Measurements from ENCODE around the gene GINS2. TPM values are rescaled to one million over a fixed set of nuclear protein-coding genes. Genes with fewer than 3 reads are reported as not detected.
A peak's percentile ranks its signal among the peaks of the same experiment; 100 is the strongest.

The GINS2 gene
- total RNA-seq, 1 experiment from 2014 or later = 38.0 TPM

GRCh38 chr16:85662976-85663830 lies 25.6 kb downstream of the GINS2 start (continued):
- TF ChIP-seq ATF1 (CRISPR knock-in tag; IDR thresholded peaks at IDR 0.05) (no peak), ZNF121 (CRISPR knock-in tag; IDR thresholded peaks at IDR 0.05) (no peak)
- TF ChIP-seq, protein P1, sequence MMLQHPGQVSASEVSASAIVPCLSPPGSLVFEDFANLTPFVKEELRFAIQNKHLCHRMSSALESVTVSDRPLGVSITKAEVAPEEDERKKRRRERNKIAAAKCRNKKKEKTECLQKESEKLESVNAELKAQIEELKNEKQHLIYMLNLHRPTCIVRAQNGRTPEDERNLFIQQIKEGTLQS (CRISPR knock-in tag; conservative IDR thresholded peaks at IDR 0.05) = no peak
- TF ChIP-seq, protein P2, sequence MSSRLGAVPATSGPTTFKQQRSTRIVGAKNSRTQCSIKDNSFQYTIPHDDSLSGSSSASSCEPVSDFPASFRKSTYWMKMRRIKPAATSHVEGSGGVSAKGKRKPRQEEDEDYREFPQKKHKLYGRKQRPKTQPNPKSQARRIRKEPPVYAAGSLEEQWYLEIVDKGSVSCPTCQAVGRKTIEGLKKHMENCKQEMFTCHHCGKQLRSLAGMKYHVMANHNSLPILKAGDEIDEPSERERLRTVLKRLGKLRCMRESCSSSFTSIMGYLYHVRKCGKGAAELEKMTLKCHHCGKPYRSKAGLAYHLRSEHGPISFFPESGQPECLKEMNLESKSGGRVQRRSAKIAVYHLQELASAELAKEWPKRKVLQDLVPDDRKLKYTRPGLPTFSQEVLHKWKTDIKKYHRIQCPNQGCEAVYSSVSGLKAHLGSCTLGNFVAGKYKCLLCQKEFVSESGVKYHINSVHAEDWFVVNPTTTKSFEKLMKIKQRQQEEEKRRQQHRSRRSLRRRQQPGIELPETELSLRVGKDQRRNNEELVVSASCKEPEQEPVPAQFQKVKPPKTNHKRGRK (CRISPR knock-in tag; IDR thresholded peaks at IDR 0.05; ENCODE audit: borderline replicate concordance) = no peak
- TF ChIP-seq, protein P3, sequence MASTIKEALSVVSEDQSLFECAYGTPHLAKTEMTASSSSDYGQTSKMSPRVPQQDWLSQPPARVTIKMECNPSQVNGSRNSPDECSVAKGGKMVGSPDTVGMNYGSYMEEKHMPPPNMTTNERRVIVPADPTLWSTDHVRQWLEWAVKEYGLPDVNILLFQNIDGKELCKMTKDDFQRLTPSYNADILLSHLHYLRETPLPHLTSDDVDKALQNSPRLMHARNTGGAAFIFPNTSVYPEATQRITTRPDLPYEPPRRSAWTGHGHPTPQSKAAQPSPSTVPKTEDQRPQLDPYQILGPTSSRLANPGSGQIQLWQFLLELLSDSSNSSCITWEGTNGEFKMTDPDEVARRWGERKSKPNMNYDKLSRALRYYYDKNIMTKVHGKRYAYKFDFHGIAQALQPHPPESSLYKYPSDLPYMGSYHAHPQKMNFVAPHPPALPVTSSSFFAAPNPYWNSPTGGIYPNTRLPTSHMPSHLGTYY (CRISPR knock-in tag; IDR thresholded peaks at IDR 0.05) = no peak

GRCh38 chr16:85662482-85662812 lies 26.3 kb downstream of the GINS2 start:
- no peak for ATAC-seq
- peak overlapping the region; percentile 80 for H3K27ac Mint-ChIP-seq
- no peaks in the 10 kb centered on the region for H3K4me1 Mint-ChIP-seq
- CTCF ChIA-PET = interaction anchor here (1.2 to 1.6 kb wide), 2 partner anchors 46 to 54 kb away, joined by 3 to 6 read pairs; no protein-coding TSS in a partner anchor
- no peak for DNase-seq (ENCODE audit: low spot score)
- POLR2A ChIA-PET = no interaction called here
- H3K27me3 Mint-ChIP-seq (ENCODE audit: low read depth) = no peaks in the 10 kb centered on the region
- H3K36me3 Mint-ChIP-seq = peaks cover 67% of the 10 kb centered on the region
- TF ChIP-seq IRF1 (CRISPR knock-in tag; IDR thresholded peaks at IDR 0.05) (no peak), ELF4 (CRISPR knock-in tag; IDR thresholded peaks at IDR 0.05; ENCODE audit: low read depth) (no peak), MYBL2 (CRISPR knock-in tag; IDR thresholded peaks at IDR 0.05) (no peak)
- no peak overlapping the region for H3K4me3 Mint-ChIP-seq
- no peaks in the 10 kb centered on the region for H3K9me3 Mint-ChIP-seq

GRCh38 chr16:85661740-85662481 lies 26.8 kb downstream of the GINS2 start:
- DNase-seq (ENCODE audit: low spot score) = no peak
- no peak for TF ChIP-seq FOXP1 (CRISPR knock-in tag; IDR thresholded peaks at IDR 0.05; ENCODE audit: borderline replicate concordance)
- TF ChIP-seq, protein P4, sequence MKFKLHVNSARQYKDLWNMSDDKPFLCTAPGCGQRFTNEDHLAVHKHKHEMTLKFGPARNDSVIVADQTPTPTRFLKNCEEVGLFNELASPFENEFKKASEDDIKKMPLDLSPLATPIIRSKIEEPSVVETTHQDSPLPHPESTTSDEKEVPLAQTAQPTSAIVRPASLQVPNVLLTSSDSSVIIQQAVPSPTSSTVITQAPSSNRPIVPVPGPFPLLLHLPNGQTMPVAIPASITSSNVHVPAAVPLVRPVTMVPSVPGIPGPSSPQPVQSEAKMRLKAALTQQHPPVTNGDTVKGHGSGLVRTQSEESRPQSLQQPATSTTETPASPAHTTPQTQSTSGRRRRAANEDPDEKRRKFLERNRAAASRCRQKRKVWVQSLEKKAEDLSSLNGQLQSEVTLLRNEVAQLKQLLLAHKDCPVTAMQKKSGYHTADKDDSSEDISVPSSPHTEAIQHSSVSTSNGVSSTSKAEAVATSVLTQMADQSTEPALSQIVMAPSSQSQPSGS (CRISPR knock-in tag; IDR thresholded peaks at IDR 0.05; ENCODE audit: borderline replicate concordance, low read depth) = no peak
- TF ChIP-seq NFE2L1 (CRISPR knock-in tag; IDR thresholded peaks at IDR 0.05) = no peak
- no peak for TF ChIP-seq ATF1 (CRISPR knock-in tag; IDR thresholded peaks at IDR 0.05)
- no peak for TF ChIP-seq IRF2 (CRISPR knock-in tag; IDR thresholded peaks at IDR 0.05; ENCODE audit: borderline replicate concordance, low read depth)
- TF ChIP-seq, protein P1 (CRISPR knock-in tag; conservative IDR thresholded peaks at IDR 0.05) = no peak
- no peak for TF ChIP-seq ZNF232 (CRISPR knock-in tag; IDR thresholded peaks at IDR 0.05)
- no peak for TF ChIP-seq KAT7 (CRISPR knock-in tag; IDR thresholded peaks at IDR 0.05; ENCODE audit: borderline replicate concordance)
- H3K27me3 Mint-ChIP-seq (ENCODE audit: low read depth) = no peaks in the 10 kb centered on the region
- CTCF ChIA-PET = interaction anchor here (0.7 to 1.6 kb wide), 3 partner anchors 11 to 55 kb away, joined by 3 to 6 read pairs (median 6); no protein-coding TSS in a partner anchor
- no peak for ATAC-seq
- peaks cover 62% of the 10 kb centered on the region for H3K36me3 Mint-ChIP-seq
- no peak overlapping the region; the same call in none of the 2 replicates for H3K27ac Mint-ChIP-seq
- H3K4me3 Mint-ChIP-seq = no peak overlapping the region
- POLR2A ChIA-PET = interaction anchor here (0.6 kb wide), 1 partner anchor 104 kb away, joined by 3 read pairs; no protein-coding TSS in a partner anchor
- H3K4me1 Mint-ChIP-seq = no peaks in the 10 kb centered on the region
- H3K9me3 Mint-ChIP-seq = no peaks in the 10 kb centered on the region
